ENCODE data around the gene ZNF652.

DNA sequence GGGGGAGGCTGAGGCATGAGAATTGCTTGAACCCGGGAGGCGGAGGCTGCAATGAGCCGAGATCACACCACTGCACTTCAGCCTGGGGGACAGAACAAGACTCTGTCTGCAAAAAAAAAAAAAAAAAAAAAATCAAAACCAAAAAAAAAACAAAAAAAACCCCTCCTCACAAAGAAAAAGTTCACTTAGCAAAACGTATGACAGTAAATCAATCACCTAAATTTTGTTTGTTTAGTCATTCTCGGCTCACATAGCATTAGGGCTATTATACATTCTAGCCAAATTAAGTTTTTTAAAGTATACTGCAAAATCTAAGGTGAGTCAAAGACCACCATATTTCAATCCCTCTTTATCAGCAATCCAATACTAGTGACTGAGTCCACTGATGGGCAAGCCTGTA, 5.7 kb downstream of the ZNF652 start:
- no peak for TF ChIP-seq GATA2 (IDR thresholded peaks at IDR 0.05; ENCODE audit: low read depth, low read length)
- TF ChIP-seq GATA3 (IDR thresholded peaks at IDR 0.05; ENCODE audit: low read depth, low read length), result no peak
